ENCODE measurements around the gene LEFTY2. TPM values are rescaled to one million over a fixed set of nuclear protein-coding genes. Genes with fewer than 3 reads are reported as not detected.

The LEFTY2 gene
- total and polyA plus RNA-seq, 2 of the 4 experiments (the other 2 are of a cell fraction), result not detected

DNA sequence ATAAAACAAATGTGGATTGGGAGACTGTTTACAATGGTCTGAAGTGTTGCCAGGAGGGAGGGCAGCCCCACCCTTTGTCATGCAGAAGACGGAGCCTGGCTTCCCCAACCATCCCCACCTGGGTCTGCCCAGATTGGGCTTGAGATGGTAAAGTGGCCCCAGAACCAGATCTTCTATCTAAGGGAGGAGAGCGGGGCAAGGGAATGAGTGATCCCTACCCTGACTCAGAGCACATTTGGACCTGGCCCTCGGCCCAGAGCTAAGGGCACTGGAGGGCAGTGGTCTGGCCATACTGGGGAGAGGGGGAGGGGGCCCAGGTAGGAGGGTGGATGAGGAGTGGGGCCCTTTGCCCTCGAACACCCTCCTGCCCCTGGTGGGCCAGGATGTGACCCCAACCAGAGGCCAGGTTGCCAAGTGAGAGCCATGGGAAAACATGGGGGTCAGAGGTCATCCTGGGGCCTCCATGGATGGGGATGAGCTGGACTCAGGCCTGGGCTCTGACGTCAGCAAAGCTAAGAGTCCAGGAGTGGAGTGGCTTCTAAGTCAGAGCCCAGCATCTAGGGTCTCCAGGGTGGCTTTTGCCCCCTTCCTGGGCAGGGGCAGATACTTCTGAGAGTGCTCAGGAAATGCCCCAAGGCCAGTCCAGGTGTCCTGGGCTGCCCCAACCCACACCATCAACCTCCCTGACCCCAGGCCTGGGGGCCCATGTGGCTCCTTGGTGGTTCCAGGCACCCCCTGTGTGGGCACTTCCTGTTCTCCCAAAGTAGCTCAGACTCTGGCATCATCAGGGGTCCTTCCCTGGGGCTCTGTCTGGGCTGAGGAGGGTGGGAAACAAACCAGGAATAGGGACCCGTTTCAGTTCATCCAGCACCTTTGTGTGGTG is 50.4 kb downstream of the LEFTY2 start:
- no peaks in the 10 kb centered on the region for H3K4me1 ChIP-seq (ENCODE audit: control insufficient read depth, insufficient read depth, low read length)
- no peak overlapping the region for H3K18ac ChIP-seq (ENCODE audit: low read depth, low read length)
- ChIA-PET POLR2A (ENCODE audit: unreplicated experiment) (interaction anchor here (0.5 kb wide), 1 partner anchor 163 kb away, joined by 5 read pairs; no protein-coding TSS in a partner anchor), CTCF (no interaction called here)
- H3K27me3 ChIP-seq (ENCODE audit: control insufficient read depth, insufficient read depth, low read length), result no peaks in the 10 kb centered on the region
- no peak overlapping the region for H3K9ac ChIP-seq (ENCODE audit: low read depth, low read length)
- dilution Hi-C loops (cut with HindIII; ENCODE audit: low sequenced_read_pairs, unreplicated experiment), result no loop called here
- no peaks in the 10 kb centered on the region for H3K9me1 ChIP-seq (ENCODE audit: insufficient read depth, low read length)
- no peak overlapping the region for H4K91ac ChIP-seq (ENCODE audit: insufficient read depth, low read depth, low read length)
- no peak overlapping the region for H2BK15ac ChIP-seq (ENCODE audit: low read depth, low read length)
- intact Hi-C loops (cut with micrococcal nuclease), result no loop called here
- H3K23ac ChIP-seq (ENCODE audit: low read depth, low read length), result no peak overlapping the region
- H4K5ac ChIP-seq (ENCODE audit: low read depth, low read length), result no peak overlapping the region
- no peak overlapping the region for H2BK120ac ChIP-seq (ENCODE audit: low read depth, low read length)
- in situ Hi-C loops (cut with MboI; ENCODE audit: low sequenced_read_pairs), result no loop called here
- H3K27ac ChIP-seq (ENCODE audit: insufficient read depth, low read length), result no peak overlapping the region
- DNase-seq (no peak), ATAC-seq (ENCODE audit: low read depth) (no peak; the same call in 1 of the 2 replicates)
- H3K36me3 ChIP-seq (ENCODE audit: control insufficient read depth, insufficient read depth, low read length), result no peaks in the 10 kb centered on the region
- WGBS, 2 experiments (ENCODE audit: extremely low coverage in 2 of 2, insufficient read length in 1 of 2), result 66% methylated on average over 4 of the region's 6 CpGs; no CpG with 5 or more reads in 1 of the 2 experiments
- TF ChIP-seq NFE2L2 (IDR thresholded peaks at IDR 0.05; ENCODE audit: low read depth, low read length), result no peak
- TF ChIP-seq, protein P1, sequence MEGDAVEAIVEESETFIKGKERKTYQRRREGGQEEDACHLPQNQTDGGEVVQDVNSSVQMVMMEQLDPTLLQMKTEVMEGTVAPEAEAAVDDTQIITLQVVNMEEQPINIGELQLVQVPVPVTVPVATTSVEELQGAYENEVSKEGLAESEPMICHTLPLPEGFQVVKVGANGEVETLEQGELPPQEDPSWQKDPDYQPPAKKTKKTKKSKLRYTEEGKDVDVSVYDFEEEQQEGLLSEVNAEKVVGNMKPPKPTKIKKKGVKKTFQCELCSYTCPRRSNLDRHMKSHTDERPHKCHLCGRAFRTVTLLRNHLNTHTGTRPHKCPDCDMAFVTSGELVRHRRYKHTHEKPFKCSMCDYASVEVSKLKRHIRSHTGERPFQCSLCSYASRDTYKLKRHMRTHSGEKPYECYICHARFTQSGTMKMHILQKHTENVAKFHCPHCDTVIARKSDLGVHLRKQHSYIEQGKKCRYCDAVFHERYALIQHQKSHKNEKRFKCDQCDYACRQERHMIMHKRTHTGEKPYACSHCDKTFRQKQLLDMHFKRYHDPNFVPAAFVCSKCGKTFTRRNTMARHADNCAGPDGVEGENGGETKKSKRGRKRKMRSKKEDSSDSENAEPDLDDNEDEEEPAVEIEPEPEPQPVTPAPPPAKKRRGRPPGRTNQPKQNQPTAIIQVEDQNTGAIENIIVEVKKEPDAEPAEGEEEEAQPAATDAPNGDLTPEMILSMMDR (conservative IDR thresholded peaks at IDR 0.05; ENCODE audit: low read depth, low read length), result no peak
- TF ChIP-seq MAFK (IDR thresholded peaks at IDR 0.05; ENCODE audit: low read depth, low read length), result no peak
- TF ChIP-seq POLR2A (IDR thresholded peaks at IDR 0.05; ENCODE audit: low read depth, low read length), result no peak
- no peak for TF ChIP-seq USF2 (IDR thresholded peaks at IDR 0.05; ENCODE audit: low read depth, low read length)
- H2AFZ ChIP-seq (replicated peaks; ENCODE audit: low read length, poor library complexity), result peak overlapping the region; percentile 33
- no peak overlapping the region for H3K14ac ChIP-seq (replicated peaks; ENCODE audit: low read depth, low read length)
- no peak overlapping the region for H3K4me3 ChIP-seq (ENCODE audit: insufficient read depth, low read depth, low read length)
- no peak overlapping the region for H4K8ac ChIP-seq (ENCODE audit: low read depth in 2 of 2, low read length in 2 of 2)
- no peaks in the 10 kb centered on the region for H3K79me1 ChIP-seq (ENCODE audit: low read depth in 1 of 2, low read length in 2 of 2)
- no peak overlapping the region for H2AK9ac ChIP-seq (replicated peaks; ENCODE audit: low read depth, low read length, poor library complexity)
- no peak overlapping the region for H3K4me2 ChIP-seq (ENCODE audit: low read depth, low read length)
- no peak overlapping the region for H2BK5ac ChIP-seq (ENCODE audit: low read depth, low read length, poor library complexity, severe bottlenecking)
- no TSS peak for BruUV-seq (replicated peaks)
- H2BK20ac ChIP-seq (ENCODE audit: low read depth, low read length), result no peak overlapping the region
- no peak overlapping the region for H2AK5ac ChIP-seq (ENCODE audit: low read depth, low read length)
- H3K56ac ChIP-seq (ENCODE audit: extremely low read depth, insufficient read depth, low read length), result no peak overlapping the region
- H3K9me3 ChIP-seq (ENCODE audit: control insufficient read depth, insufficient read depth, low read length), result no peaks in the 10 kb centered on the region
- H4K20me1 ChIP-seq (ENCODE audit: insufficient read depth, low read length), result no peaks in the 10 kb centered on the region
- H3K4ac ChIP-seq (ENCODE audit: low read depth, low read length), result no peak overlapping the region
